H9 (cell line): ENCODE data around the gene ADSS1. TPM values are rescaled to one million over a fixed set of nuclear protein-coding genes. Genes with fewer than 3 reads are reported as not detected.

Source experiments
- DNase-seq: peaks from one replicate; pipeline ENCODE4 v3.0.0-alpha.2; 2017
- H2AFZ ChIP-seq: one replicate; pipeline ENCODE4 v1.6.1; 2013; ENCODE audit warnings: mild to moderate bottlenecking, low read length, control low read depth, moderate library complexity
- H2AK5ac ChIP-seq: 2 replicates; pipeline ENCODE4 v1.6.1; 2013; ENCODE audit warnings: low read length, control low read depth, mixed read lengths; ENCODE audit not compliant: insufficient read length
- H2BK120ac ChIP-seq: one replicate; pipeline ENCODE4 v1.6.1; 2013; ENCODE audit warnings: low read depth, mild to moderate bottlenecking, low read length, control low read depth, inconsistent platforms; ENCODE audit not compliant: poor library complexity, severe bottlenecking
- H2BK12ac ChIP-seq: 2 replicates; pipeline ENCODE4 v1.6.1; 2013; ENCODE audit warnings: low read length, control low read depth, mixed read lengths, low read depth; ENCODE audit not compliant: insufficient read length
- H2BK15ac ChIP-seq: 2 replicates; pipeline ENCODE4 v1.6.1; 2013; ENCODE audit warnings: low read depth, low read length, control low read depth
- H2BK20ac ChIP-seq: one replicate; pipeline ENCODE4 v1.6.1; 2013; ENCODE audit warnings: low read depth, mild to moderate bottlenecking, low read length, control low read depth, inconsistent platforms; ENCODE audit not compliant: poor library complexity, severe bottlenecking
- H2BK5ac ChIP-seq: 2 replicates; pipeline ENCODE4 v1.6.1; 2013; ENCODE audit warnings: low read length, control low read depth, mixed read lengths; ENCODE audit not compliant: insufficient read length
- H3K14ac ChIP-seq: 2 replicates; pipeline ENCODE4 v1.6.1; 2013; ENCODE audit warnings: low read length, control low read depth; ENCODE audit not compliant: insufficient read depth
- H3K18ac ChIP-seq: 2 replicates; pipeline ENCODE4 v1.6.1; 2013; ENCODE audit warnings: low read depth, mild to moderate bottlenecking, mixed read lengths, low read length, control low read depth; ENCODE audit not compliant: insufficient read length
- H3K23ac ChIP-seq: 2 replicates; pipeline ENCODE4 v1.6.1; 2013; ENCODE audit warnings: low read length, control low read depth, mixed read lengths, low read depth; ENCODE audit not compliant: insufficient read length
- H3K23me2 ChIP-seq: 2 replicates; pipeline ENCODE4 v1.6.1; 2013; ENCODE audit warnings: low read depth, mild to moderate bottlenecking, mixed read lengths, low read length, control low read depth; ENCODE audit not compliant: insufficient read length, poor library complexity, severe bottlenecking
- H3K27ac ChIP-seq: 2 replicates; pipeline ENCODE4 v1.5.1; 2013; ENCODE audit warnings: low read length, control low read depth, mixed read lengths, low read depth; ENCODE audit not compliant: insufficient read length
- H3K27me3 ChIP-seq: 2 replicates; pipeline ENCODE4 v1.6.1; 2013; ENCODE audit warnings: low read length, control low read depth, inconsistent platforms; ENCODE audit not compliant: insufficient read depth
- H3K4ac ChIP-seq: 2 replicates; pipeline ENCODE4 v1.6.1; 2013; ENCODE audit warnings: low read depth, mild to moderate bottlenecking, control low read depth, inconsistent platforms, low read length, moderate library complexity
- H3K4me1 ChIP-seq: 2 replicates; pipeline ENCODE4 v1.6.1; 2013; ENCODE audit warnings: low read length, control low read depth, inconsistent platforms; ENCODE audit not compliant: insufficient read depth
- H3K4me2 ChIP-seq: 2 replicates; pipeline ENCODE4 v1.6.1; 2013; ENCODE audit warnings: low read length, control low read depth, mixed read lengths; ENCODE audit not compliant: insufficient read length, insufficient read depth
- H3K56ac ChIP-seq: 2 replicates; pipeline ENCODE4 v1.6.1; 2013; ENCODE audit warnings: low read depth, mild to moderate bottlenecking, mixed read lengths, low read length, control low read depth; ENCODE audit not compliant: insufficient read length
- H3K79me1 ChIP-seq: 2 replicates; pipeline ENCODE4 v1.6.1; 2013; ENCODE audit warnings: low read depth, mild to moderate bottlenecking, moderate library complexity, low read length, control low read depth, inconsistent platforms; ENCODE audit not compliant: insufficient read depth, poor library complexity, severe bottlenecking
- H3K79me2 ChIP-seq: 2 replicates; pipeline ENCODE4 v1.6.1; 2013; ENCODE audit warnings: low read length, control low read depth, inconsistent platforms; ENCODE audit not compliant: insufficient read depth
- H3K9ac ChIP-seq: 2 replicates; pipeline ENCODE4 v1.6.1; 2013; ENCODE audit warnings: low read length, control low read depth, mixed read lengths; ENCODE audit not compliant: insufficient read length; ENCODE audit errors: extremely low read depth
- H3K9me3 ChIP-seq: one replicate; pipeline ENCODE4 v1.6.1; 2013; ENCODE audit warnings: low read depth, low read length, inconsistent platforms; ENCODE audit not compliant: control insufficient read depth
- H3T11ph ChIP-seq: one replicate; pipeline ENCODE4 v1.6.1; 2013; ENCODE audit warnings: mild to moderate bottlenecking, low read length, control low read depth, inconsistent platforms
- H4K20me1 ChIP-seq: one replicate; pipeline ENCODE4 v1.6.1; 2013; ENCODE audit not compliant: control insufficient read depth, insufficient read length, insufficient read depth
- H4K5ac ChIP-seq: 2 replicates; pipeline ENCODE4 v1.6.1; 2013; ENCODE audit warnings: low read depth, mild to moderate bottlenecking, mixed read lengths, low read length, control low read depth; ENCODE audit not compliant: insufficient read length
- H4K8ac ChIP-seq: replicated peaks from 2 replicates; pipeline ENCODE4 v1.6.1; 2013; ENCODE audit warnings: low read length, control low read depth, mixed read lengths, low read depth; ENCODE audit not compliant: insufficient read length
- H4K91ac ChIP-seq: 2 replicates; pipeline ENCODE4 v1.6.1; 2013; ENCODE audit warnings: low read depth, mild to moderate bottlenecking, moderate library complexity, mixed read lengths, low read length, control low read depth; ENCODE audit not compliant: insufficient read length
- H3K27ac Mint-ChIP-seq, 3 experiments: 2 replicates in 2 of 3; 3 replicates in 1 of 3; pipeline ENCODE4 v1.8.0; 2020 to 2021; ENCODE audit warnings: mixed read lengths in 3 of 3, mild to moderate bottlenecking in 1 of 3, moderate library complexity in 1 of 3
- H3K27me3 Mint-ChIP-seq: 2 replicates; pipeline ENCODE4 v1.8.0; 2021; ENCODE audit warnings: low read depth, mild to moderate bottlenecking, moderate library complexity, mixed read lengths
- H3K36me3 Mint-ChIP-seq, 3 experiments: 2 replicates in 2 of 3; 3 replicates in 1 of 3; pipeline ENCODE4 v1.8.0; 2020 to 2021; ENCODE audit warnings: low read depth in 3 of 3, mixed read lengths in 3 of 3; ENCODE audit not compliant: insufficient read depth in 1 of 3
- H3K4me1 Mint-ChIP-seq, 2 experiments: 2 replicates each; pipeline ENCODE4 v1.8.0; 2020; ENCODE audit warnings: mixed read lengths in 2 of 2
- H3K4me3 Mint-ChIP-seq, 2 experiments: 2 replicates in 1 of 2; 3 replicates in 1 of 2; pipeline ENCODE4 v1.8.0; 2020 to 2021; ENCODE audit warnings: mild to moderate bottlenecking in 2 of 2, mixed read lengths in 2 of 2, moderate library complexity in 1 of 2
- H3K9me3 Mint-ChIP-seq, 2 experiments: 2 replicates in 1 of 2; 3 replicates in 1 of 2; pipeline ENCODE4 v1.8.0; 2020; ENCODE audit warnings: mild to moderate bottlenecking in 2 of 2, mixed read lengths in 2 of 2, moderate library complexity in 1 of 2
- WGBS: extraction: QIAGEN DNeasy Blood & Tissue Kit; methylation state at CpG from one replicate; pipeline ENCODE4 v1.1.7; 2013; ENCODE audit warnings: missing lambda C conversion rate, low lambda C conversion rate, mixed read lengths; ENCODE audit not compliant: insufficient read length; ENCODE audit errors: extremely low coverage; 5-methylcytosine and 5-hydroxymethylcytosine counted together
- total RNA-seq: library from RNA; stranded (reverse); gene quantifications from 2 replicates; pipeline ENCODE4 v1.2.1, GENCODE V29; 2021
- TF ChIP-seq, protein P1 (sequence below): fragments of 200-600 bp; sonication (generic); conservative IDR thresholded peaks from 3 replicates; pipeline ENCODE4 v1.8.0; 2021; ENCODE audit warnings: antibody characterized with exemption, mild to moderate bottlenecking

Gene ADSS1
- total RNA-seq, 1 experiment from 2014 or later = 8.5 TPM

DNA sequence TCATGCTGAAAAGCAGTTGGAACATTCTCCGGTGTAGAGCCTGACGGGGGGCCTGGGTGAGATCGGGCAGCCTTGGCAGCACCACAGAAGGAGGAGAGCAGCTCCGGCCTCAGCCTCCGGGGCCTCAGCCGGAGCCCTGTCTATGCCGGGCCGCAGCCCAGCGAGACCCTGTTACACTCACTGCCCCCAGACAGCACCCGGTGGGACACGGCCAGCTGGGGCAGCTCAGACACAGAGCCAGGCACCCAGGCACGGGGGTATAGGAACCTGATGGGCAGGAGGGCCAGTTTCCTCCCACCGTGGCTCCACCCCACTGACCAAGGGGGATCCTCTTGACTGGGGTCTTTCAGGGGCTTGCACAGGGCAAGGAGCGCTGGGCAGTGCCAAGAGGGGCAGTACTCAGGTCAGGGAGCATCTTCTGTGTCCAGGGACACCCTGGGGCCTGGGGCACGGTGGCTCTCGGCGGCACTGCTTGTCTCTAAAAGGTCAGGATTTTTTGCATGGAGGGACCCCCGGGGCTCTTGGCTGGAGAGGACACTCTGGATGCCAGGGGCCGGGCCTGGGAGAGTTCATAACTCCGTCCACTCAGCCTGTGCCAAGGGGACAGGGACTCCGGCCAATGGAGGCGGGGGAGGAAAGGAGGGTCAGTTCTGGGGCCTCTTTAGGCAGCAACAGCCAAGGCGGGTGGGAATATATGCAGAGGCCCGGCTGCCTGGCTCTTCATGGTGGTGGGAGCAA, 25.2 kb upstream of the ADSS1 start:
- no peaks in the 10 kb centered on the region; the same call in 1 of the 2 replicates for H3K27me3 Mint-ChIP-seq
- no peak overlapping the region for H3K27ac Mint-ChIP-seq
- no peaks in the 10 kb centered on the region for H3K79me1 ChIP-seq
- no peaks in the 10 kb centered on the region for H3K79me2 ChIP-seq
- H4K5ac ChIP-seq = no peak overlapping the region
- H3K56ac ChIP-seq = no peak overlapping the region
- H3K23me2 ChIP-seq = no peaks in the 10 kb centered on the region
- H3K9me3 ChIP-seq = no peaks in the 10 kb centered on the region
- no peak overlapping the region for H4K8ac ChIP-seq
- no peaks in the 10 kb centered on the region for H3K27me3 ChIP-seq
- peaks cover 13 to 21% (median 17%) of the 10 kb centered on the region in 3 experiments; a peak in 6 of 7 replicates for H3K36me3 Mint-ChIP-seq
- H3T11ph ChIP-seq = no peak overlapping the region
- H3K4me1 ChIP-seq = peaks cover 4% of the 10 kb centered on the region; the same call in 1 of the 2 replicates
- H3K27ac ChIP-seq = no peak overlapping the region
- no peak overlapping the region for H2BK15ac ChIP-seq
- TF ChIP-seq, protein P1, sequence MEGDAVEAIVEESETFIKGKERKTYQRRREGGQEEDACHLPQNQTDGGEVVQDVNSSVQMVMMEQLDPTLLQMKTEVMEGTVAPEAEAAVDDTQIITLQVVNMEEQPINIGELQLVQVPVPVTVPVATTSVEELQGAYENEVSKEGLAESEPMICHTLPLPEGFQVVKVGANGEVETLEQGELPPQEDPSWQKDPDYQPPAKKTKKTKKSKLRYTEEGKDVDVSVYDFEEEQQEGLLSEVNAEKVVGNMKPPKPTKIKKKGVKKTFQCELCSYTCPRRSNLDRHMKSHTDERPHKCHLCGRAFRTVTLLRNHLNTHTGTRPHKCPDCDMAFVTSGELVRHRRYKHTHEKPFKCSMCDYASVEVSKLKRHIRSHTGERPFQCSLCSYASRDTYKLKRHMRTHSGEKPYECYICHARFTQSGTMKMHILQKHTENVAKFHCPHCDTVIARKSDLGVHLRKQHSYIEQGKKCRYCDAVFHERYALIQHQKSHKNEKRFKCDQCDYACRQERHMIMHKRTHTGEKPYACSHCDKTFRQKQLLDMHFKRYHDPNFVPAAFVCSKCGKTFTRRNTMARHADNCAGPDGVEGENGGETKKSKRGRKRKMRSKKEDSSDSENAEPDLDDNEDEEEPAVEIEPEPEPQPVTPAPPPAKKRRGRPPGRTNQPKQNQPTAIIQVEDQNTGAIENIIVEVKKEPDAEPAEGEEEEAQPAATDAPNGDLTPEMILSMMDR = no peak
- H2BK20ac ChIP-seq = no peak overlapping the region
- H3K4me3 Mint-ChIP-seq = no peak overlapping the region
- H2BK5ac ChIP-seq = no peak overlapping the region
- no peak overlapping the region for H3K4me2 ChIP-seq
- H3K4ac ChIP-seq = no peak overlapping the region
- no CpG with 5 or more reads among the region's 24 CpGs for WGBS
- no peak overlapping the region for H2AFZ ChIP-seq
- DNase-seq = no peak
- H3K9me3 Mint-ChIP-seq = peaks cover 0 to 3% of the 10 kb centered on the region in 2 experiments; a peak in 3 of 5 replicates
- no peak overlapping the region for H2BK12ac ChIP-seq
- no peak overlapping the region for H2BK120ac ChIP-seq
- H3K18ac ChIP-seq = no peak overlapping the region
- H4K20me1 ChIP-seq = no peaks in the 10 kb centered on the region
- no peak overlapping the region for H2AK5ac ChIP-seq
- no peak overlapping the region for H4K91ac ChIP-seq
- no peak overlapping the region for H3K9ac ChIP-seq
- peaks cover 25 to 42% of the 10 kb centered on the region in 2 experiments for H3K4me1 Mint-ChIP-seq
- H3K14ac ChIP-seq = no peak overlapping the region
- H3K23ac ChIP-seq = no peak overlapping the region
